ENCODE measurements around the gene GNB5.

DNA sequence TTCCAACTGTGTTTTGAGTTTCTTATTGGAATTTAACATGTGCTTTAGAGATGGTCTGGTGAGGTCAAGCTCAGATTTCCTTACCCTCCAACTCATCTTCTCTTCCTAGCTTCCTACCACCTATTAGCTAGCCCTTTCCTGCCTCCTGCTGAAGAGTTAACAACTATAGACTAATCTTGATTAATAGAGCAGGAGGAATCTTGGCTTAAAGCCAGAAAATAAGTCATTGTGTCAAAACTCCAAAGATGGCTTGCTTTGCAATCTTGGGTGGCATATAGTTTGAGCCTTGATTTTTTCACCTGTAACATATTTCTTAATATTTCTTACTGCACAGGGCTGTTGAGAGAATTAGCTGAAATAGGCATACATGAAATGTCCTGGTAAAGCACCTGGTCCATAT, 105.9 kb downstream of the GNB5 start:
- no peak for TF ChIP-seq CSRNP3 (CRISPR knock-in tag; IDR thresholded peaks at IDR 0.05)
- TF ChIP-seq ISL1 (CRISPR knock-in tag; IDR thresholded peaks at IDR 0.05), result no peak
- TF ChIP-seq, protein P1, sequence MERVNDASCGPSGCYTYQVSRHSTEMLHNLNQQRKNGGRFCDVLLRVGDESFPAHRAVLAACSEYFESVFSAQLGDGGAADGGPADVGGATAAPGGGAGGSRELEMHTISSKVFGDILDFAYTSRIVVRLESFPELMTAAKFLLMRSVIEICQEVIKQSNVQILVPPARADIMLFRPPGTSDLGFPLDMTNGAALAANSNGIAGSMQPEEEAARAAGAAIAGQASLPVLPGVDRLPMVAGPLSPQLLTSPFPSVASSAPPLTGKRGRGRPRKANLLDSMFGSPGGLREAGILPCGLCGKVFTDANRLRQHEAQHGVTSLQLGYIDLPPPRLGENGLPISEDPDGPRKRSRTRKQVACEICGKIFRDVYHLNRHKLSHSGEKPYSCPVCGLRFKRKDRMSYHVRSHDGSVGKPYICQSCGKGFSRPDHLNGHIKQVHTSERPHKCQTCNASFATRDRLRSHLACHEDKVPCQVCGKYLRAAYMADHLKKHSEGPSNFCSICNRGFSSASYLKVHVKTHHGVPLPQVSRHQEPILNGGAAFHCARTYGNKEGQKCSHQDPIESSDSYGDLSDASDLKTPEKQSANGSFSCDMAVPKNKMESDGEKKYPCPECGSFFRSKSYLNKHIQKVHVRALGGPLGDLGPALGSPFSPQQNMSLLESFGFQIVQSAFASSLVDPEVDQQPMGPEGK (CRISPR knock-in tag; IDR thresholded peaks at IDR 0.05; ENCODE audit: borderline replicate concordance), result no peak
- no peak for TF ChIP-seq TSHZ2 (CRISPR knock-in tag; IDR thresholded peaks at IDR 0.05)
- no peak for TF ChIP-seq POU6F1 (CRISPR knock-in tag; IDR thresholded peaks at IDR 0.05; ENCODE audit: borderline replicate concordance, low read depth)
- TF ChIP-seq ZNF8 (CRISPR knock-in tag; IDR thresholded peaks at IDR 0.05), result no peak
- TF ChIP-seq OSR1 (CRISPR knock-in tag; IDR thresholded peaks at IDR 0.05), result no peak
- TF ChIP-seq ZC3H10 (CRISPR knock-in tag; IDR thresholded peaks at IDR 0.05), result no peak
- no peak for TF ChIP-seq PPARA (CRISPR knock-in tag; IDR thresholded peaks at IDR 0.05; ENCODE audit: borderline replicate concordance)

Measured in SK-N-SH treated with all-trans-retinoic acid at 6 μM for 48 hours (cell line).